ENCODE measurements around the gene CEP192. TPM values are rescaled to one million over a fixed set of nuclear protein-coding genes. Genes with fewer than 3 reads are reported as not detected.

Gene CEP192
- total and polyA plus RNA-seq, 2 of the 4 experiments (the other 2 are of a cell fraction) = 17.2 to 29.0 TPM

- Histone ChIP-seq H3K79me1 (ENCODE audit: low read depth in 1 of 2, low read length in 2 of 2) (no peaks in the 10 kb centered on the region), H2AK9ac (replicated peaks; ENCODE audit: low read depth, low read length, poor library complexity) (no peak overlapping the region), H2BK120ac (ENCODE audit: low read depth, low read length) (no peak overlapping the region), H2BK20ac (ENCODE audit: low read depth, low read length) (no peak overlapping the region), H3K9me1 (ENCODE audit: insufficient read depth, low read length) (peaks cover 5% of the 10 kb centered on the region), H3K14ac (replicated peaks; ENCODE audit: low read depth, low read length) (no peak overlapping the region), H2BK15ac (ENCODE audit: low read depth, low read length) (no peak overlapping the region), H4K20me1 (ENCODE audit: insufficient read depth, low read length) (no peaks in the 10 kb centered on the region), H3K4me1 (ENCODE audit: control insufficient read depth, insufficient read depth, low read length) (no peaks in the 10 kb centered on the region), H4K91ac (ENCODE audit: insufficient read depth, low read depth, low read length) (no peak overlapping the region), H3K27ac (ENCODE audit: insufficient read depth, low read length) (no peak overlapping the region), H2AK5ac (ENCODE audit: low read depth, low read length) (no peak overlapping the region), H3K9ac (ENCODE audit: low read depth, low read length) (no peak overlapping the region), H3K36me3 (ENCODE audit: control insufficient read depth, insufficient read depth, low read length) (peaks cover 38% of the 10 kb centered on the region), H2BK5ac (ENCODE audit: low read depth, low read length, poor library complexity, severe bottlenecking) (no peak overlapping the region), H3K56ac (ENCODE audit: extremely low read depth, insufficient read depth, low read length) (no peak overlapping the region), H3K4ac (ENCODE audit: low read depth, low read length) (no peak overlapping the region), H3K27me3 (ENCODE audit: control insufficient read depth, insufficient read depth, low read length) (no peaks in the 10 kb centered on the region), H3K23ac (ENCODE audit: low read depth, low read length) (no peak overlapping the region), H3K9me3 (ENCODE audit: control insufficient read depth, insufficient read depth, low read length) (no peaks in the 10 kb centered on the region), H3K4me3 (ENCODE audit: insufficient read depth, low read depth, low read length) (no peak overlapping the region), H4K5ac (ENCODE audit: low read depth, low read length) (no peak overlapping the region), H2AFZ (replicated peaks; ENCODE audit: low read length, poor library complexity) (no peak overlapping the region), H3K4me2 (ENCODE audit: low read depth, low read length) (no peak overlapping the region), H3K18ac (ENCODE audit: low read depth, low read length) (no peak overlapping the region), H4K8ac (ENCODE audit: low read depth in 2 of 2, low read length in 2 of 2) (no peak overlapping the region)
- BruUV-seq (replicated peaks) = no TSS peak
- DNase-seq (peak; percentile 71), ATAC-seq (ENCODE audit: low read depth) (peak; percentile 95)
- intact Hi-C loops (cut with micrococcal nuclease) (no loop called here), in situ Hi-C loops (cut with MboI; ENCODE audit: low sequenced_read_pairs) (no loop called here), dilution Hi-C loops (cut with HindIII; ENCODE audit: low sequenced_read_pairs, unreplicated experiment) (no loop called here)
- WGBS, 2 experiments (ENCODE audit: extremely low coverage in 2 of 2, insufficient read length in 1 of 2) = no CpG with 5 or more reads among the region's 2 CpGs
- POLR2A ChIA-PET (ENCODE audit: unreplicated experiment) = no interaction called here
- CTCF ChIA-PET = no interaction called here
- no peak for TF ChIP-seq RAD21 (IDR thresholded peaks at IDR 0.05; ENCODE audit: low read length)
- TF ChIP-seq FOS (IDR thresholded peaks at IDR 0.05; ENCODE audit: low read depth, low read length) = no peak
- TF ChIP-seq NFE2L2 (IDR thresholded peaks at IDR 0.05; ENCODE audit: low read depth, low read length) = no peak
- no peak for TF ChIP-seq USF2 (IDR thresholded peaks at IDR 0.05; ENCODE audit: low read depth, low read length)
- TF ChIP-seq BHLHE40 (IDR thresholded peaks at IDR 0.05; ENCODE audit: low read depth, low read length) = no peak
- TF ChIP-seq ELK1 (IDR thresholded peaks at IDR 0.05; ENCODE audit: borderline replicate concordance, low read depth, low read length) = no peak
- TF ChIP-seq RCOR1 (IDR thresholded peaks at IDR 0.05; ENCODE audit: insufficient replicate concordance, low read length) = no peak
- TF ChIP-seq CTCF (conservative IDR thresholded peaks at IDR 0.05; ENCODE audit: low read depth, low read length) = no peak
- no peak for TF ChIP-seq CEBPB (IDR thresholded peaks at IDR 0.05; ENCODE audit: low read depth, low read length)
- TF ChIP-seq SMC3 (IDR thresholded peaks at IDR 0.05; ENCODE audit: low read depth, low read length) = no peak
- no peak for TF ChIP-seq MAZ (IDR thresholded peaks at IDR 0.05; ENCODE audit: borderline replicate concordance, low read depth, low read length)
- TF ChIP-seq CHD1 (IDR thresholded peaks at IDR 0.05; ENCODE audit: low read depth, low read length) = no peak
- TF ChIP-seq MAFK (IDR thresholded peaks at IDR 0.05; ENCODE audit: low read depth, low read length) = no peak
- TF ChIP-seq MXI1 (IDR thresholded peaks at IDR 0.05; ENCODE audit: borderline replicate concordance, low read depth, low read length) = no peak
These were observed 115.9 kb downstream of the CEP192 start for GRCh38 chr18:13107074-13107473.

Measured in IMR-90 (cell line).